IMR-90 (cell line): ENCODE results near the gene AUTS2. TPM values are rescaled to one million over a fixed set of nuclear protein-coding genes. Genes with fewer than 3 reads are reported as not detected.

Experiments used
- ATAC-seq: fragments of 200-7000 bp; cut with Tn5 transposase; 2 replicates; pipeline ENCODE4 v1.9.1; 2020; ENCODE audit warnings: low read depth, mild to moderate bottlenecking, moderate library complexity
- BruUV-seq: library from RNA; stranded (reverse); fragments of 400-500 nt; replicated peaks from 2 replicates; lab custom pipeline; 2021; lab: Mats Ljungman, UMichigan
- CTCF ChIA-PET: fragments of 300-600 bp; formaldehyde crosslinking; extraction: SDS; loops from one replicate; lab custom pipeline; 2021; ENCODE audit warnings: antibody characterized with exemption; lab: Yijun Ruan, JAX
- POLR2A ChIA-PET: fragments of 300-600 bp; sonication (Branson Sonifier 250); formaldehyde crosslinking; loops from one replicate; lab custom pipeline; 2022; ENCODE audit warnings: antibody characterized with exemption; ENCODE audit not compliant: unreplicated experiment; lab: Charles Lee
- DNase-seq: peaks from one replicate; pipeline ENCODE4 v3.0.0; 2013
- H2AFZ ChIP-seq: replicated peaks from 2 replicates; pipeline ENCODE3; 2013; ENCODE audit warnings: low read length, mild to moderate bottlenecking; ENCODE audit not compliant: poor library complexity
- H2AK5ac ChIP-seq: 2 replicates; pipeline ENCODE4 v1.6.1; 2013; ENCODE audit warnings: low read depth, low read length, inconsistent platforms
- H2AK9ac ChIP-seq: replicated peaks from 2 replicates; pipeline ENCODE3; 2013; ENCODE audit warnings: mild to moderate bottlenecking, low read depth, low read length, moderate library complexity; ENCODE audit not compliant: poor library complexity
- H2BK120ac ChIP-seq: 2 replicates; pipeline ENCODE4 v1.6.1; 2013; ENCODE audit warnings: low read depth, low read length, inconsistent platforms
- H2BK15ac ChIP-seq: 3 replicates; pipeline ENCODE4 v1.6.1; 2013; ENCODE audit warnings: low read depth, low read length, inconsistent platforms
- H2BK20ac ChIP-seq: 2 replicates; pipeline ENCODE4 v1.6.1; 2013; ENCODE audit warnings: low read depth, mild to moderate bottlenecking, inconsistent platforms, low read length, moderate library complexity
- H2BK5ac ChIP-seq: 2 replicates; pipeline ENCODE4 v1.6.1; 2013; ENCODE audit warnings: mild to moderate bottlenecking, low read depth, low read length, inconsistent platforms; ENCODE audit not compliant: poor library complexity, severe bottlenecking
- H3K14ac ChIP-seq: replicated peaks from 2 replicates; pipeline ENCODE4 v1.6.1; 2013; ENCODE audit warnings: low read depth, low read length, inconsistent platforms
- H3K18ac ChIP-seq: 2 replicates; pipeline ENCODE4 v1.6.1; 2013; ENCODE audit warnings: low read depth, low read length, control low read depth
- H3K23ac ChIP-seq: 2 replicates; pipeline ENCODE4 v1.6.1; 2013; ENCODE audit warnings: low read depth, low read length, inconsistent platforms
- H3K27ac ChIP-seq: 2 replicates; pipeline ENCODE4 v1.5.1; 2013; ENCODE audit warnings: mild to moderate bottlenecking, control low read depth, low read length; ENCODE audit not compliant: insufficient read depth
- H3K27me3 ChIP-seq: 2 replicates; pipeline ENCODE4 v1.6.1; 2013; ENCODE audit warnings: low read length; ENCODE audit not compliant: control insufficient read depth, insufficient read depth
- H3K36me3 ChIP-seq: 2 replicates; pipeline ENCODE4 v1.6.1; 2013; ENCODE audit warnings: low read length, mixed read lengths; ENCODE audit not compliant: control insufficient read depth, insufficient read depth
- H3K4ac ChIP-seq: 2 replicates; pipeline ENCODE4 v1.6.1; 2013; ENCODE audit warnings: low read depth, low read length, inconsistent platforms
- H3K4me1 ChIP-seq: 2 replicates; pipeline ENCODE4 v1.6.1; 2013; ENCODE audit warnings: low read length, mixed read lengths; ENCODE audit not compliant: control insufficient read depth, insufficient read depth
- H3K4me2 ChIP-seq: 2 replicates; pipeline ENCODE4 v1.6.1; 2013; ENCODE audit warnings: low read depth, mild to moderate bottlenecking, control low read depth, low read length, moderate library complexity
- H3K4me3 ChIP-seq: 2 replicates; pipeline ENCODE4 v1.5.1; 2013; ENCODE audit warnings: low read depth, mild to moderate bottlenecking, control low read depth, low read length, moderate library complexity; ENCODE audit not compliant: insufficient read depth
- H3K56ac ChIP-seq: 2 replicates; pipeline ENCODE4 v1.6.1; 2013; ENCODE audit warnings: low read length, inconsistent platforms; ENCODE audit not compliant: insufficient read depth; ENCODE audit errors: extremely low read depth
- H3K79me1 ChIP-seq, 2 experiments: 2 replicates each; pipeline ENCODE4 v1.6.1; 2013; ENCODE audit warnings: low read length in 2 of 2, inconsistent platforms in 1 of 2, low read depth in 1 of 2
- H3K9ac ChIP-seq: 2 replicates; pipeline ENCODE4 v1.6.1; 2013; ENCODE audit warnings: low read depth, low read length, control low read depth
- H3K9me1 ChIP-seq: 2 replicates; pipeline ENCODE4 v1.6.1; 2013; ENCODE audit warnings: low read length, inconsistent platforms; ENCODE audit not compliant: insufficient read depth
- H3K9me3 ChIP-seq: 2 replicates; pipeline ENCODE4 v1.6.1; 2013; ENCODE audit warnings: low read length; ENCODE audit not compliant: control insufficient read depth, insufficient read depth
- H4K20me1 ChIP-seq: 2 replicates; pipeline ENCODE4 v1.6.1; 2013; ENCODE audit warnings: low read length, inconsistent platforms; ENCODE audit not compliant: insufficient read depth
- H4K5ac ChIP-seq: 2 replicates; pipeline ENCODE4 v1.6.1; 2013; ENCODE audit warnings: mild to moderate bottlenecking, low read depth, low read length, control low read depth
- H4K8ac ChIP-seq, 2 experiments: 2 replicates each; pipeline ENCODE4 v1.6.1; 2013; ENCODE audit warnings: low read depth in 2 of 2, low read length in 2 of 2, control low read depth in 1 of 2, inconsistent platforms in 1 of 2
- H4K91ac ChIP-seq: 2 replicates; pipeline ENCODE4 v1.6.1; 2013; ENCODE audit warnings: low read depth, low read length, inconsistent platforms; ENCODE audit not compliant: insufficient read depth
- CEBPB ChIP-seq: IDR thresholded peaks from 2 replicates; pipeline ENCODE4 v1.6.1; 2012; ENCODE audit warnings: low read depth, low read length, improper control_type of control experiment
- CHD1 ChIP-seq: IDR thresholded peaks from 2 replicates; pipeline ENCODE4 v1.6.1; 2012; ENCODE audit warnings: low read depth, low read length, improper control_type of control experiment
- POLR2A ChIP-seq: IDR thresholded peaks from 2 replicates; pipeline ENCODE4 v1.6.1; 2012; ENCODE audit warnings: mild to moderate bottlenecking, low read depth, low read length
- RFX5 ChIP-seq: IDR thresholded peaks from 2 replicates; pipeline ENCODE4 v1.8.0; 2012; ENCODE audit warnings: low read depth, mild to moderate bottlenecking, low read length, moderate library complexity
- WGBS, 2 experiments: methylation state at CpG; one replicate each; pipeline versions ENCODE4 v1.1.5 to v1.1.7; 2013; ENCODE audit warnings: missing lambda C conversion rate in 2 of 2; ENCODE audit not compliant: insufficient read length in 1 of 2; ENCODE audit errors: extremely low coverage in 2 of 2; 5-methylcytosine and 5-hydroxymethylcytosine counted together
- dilution Hi-C: fragments of 300-500 bp; cut with HindIII; formaldehyde crosslinking; loops from one replicate; pipeline ENCODE4 v1.14.3; 2018; ENCODE audit warnings: low sequenced_read_pairs; ENCODE audit not compliant: unreplicated experiment
- in situ Hi-C: fragments of 300-500 bp; cut with MboI; formaldehyde crosslinking; loops from 3 replicates; pipeline ENCODE4 v1.14.3; 2019; ENCODE audit warnings: low sequenced_read_pairs, inconsistent platforms, mixed read lengths
- intact Hi-C: fragments of 100-400 bp; cut with micrococcal nuclease; formaldehyde crosslinking; loops from 2 replicates; pipeline ENCODE4 v1.10.0; 2022
- polyA plus RNA-seq, 3 experiments: library from polyadenylated mRNA; depleted of rRNA; stranded (reverse); fragments of >200 nt; gene quantifications; 2 replicates each; pipeline ENCODE4 v1.2.3, GENCODE V29; 2012; ENCODE audit warnings: low replicate concordance in 1 of 3
- total RNA-seq: library from RNA; depleted of rRNA; stranded (reverse); fragments of >200 nt; gene quantifications from 2 replicates; pipeline ENCODE4 v1.2.3, GENCODE V29; 2012
- TF ChIP-seq, protein P1 (sequence below): fragments of 150-350 bp; IDR thresholded peaks from 2 replicates; pipeline ENCODE4 v1.6.1; 2017; ENCODE audit warnings: mild to moderate bottlenecking, antibody characterized with exemption, low read length, low read depth

The AUTS2 gene
- total and polyA plus RNA-seq, 2 of the 4 experiments (the other 2 are of a cell fraction), result 0.90 to 3.0 TPM

DNA sequence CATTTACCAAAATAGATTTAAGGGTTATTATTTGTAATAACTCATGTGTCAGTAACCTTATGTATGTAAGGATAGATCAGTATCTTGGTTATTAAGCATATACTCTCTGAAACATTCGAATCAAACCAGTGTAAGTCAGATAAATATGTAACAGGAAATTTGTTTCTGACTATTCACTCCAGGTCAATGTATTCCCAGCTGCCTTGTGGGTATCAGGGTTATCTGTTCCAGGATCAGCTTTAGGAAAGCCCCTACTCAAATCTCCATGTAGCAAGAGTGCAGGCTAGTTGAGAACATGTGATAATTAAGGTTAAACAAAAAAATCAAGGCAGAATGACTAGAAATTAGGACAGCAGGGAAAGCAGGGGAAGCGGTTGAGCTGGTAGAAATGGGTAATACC is 201.7 kb downstream of the AUTS2 start:
- TF ChIP-seq CHD1, result no peak
- TF ChIP-seq, protein P1, sequence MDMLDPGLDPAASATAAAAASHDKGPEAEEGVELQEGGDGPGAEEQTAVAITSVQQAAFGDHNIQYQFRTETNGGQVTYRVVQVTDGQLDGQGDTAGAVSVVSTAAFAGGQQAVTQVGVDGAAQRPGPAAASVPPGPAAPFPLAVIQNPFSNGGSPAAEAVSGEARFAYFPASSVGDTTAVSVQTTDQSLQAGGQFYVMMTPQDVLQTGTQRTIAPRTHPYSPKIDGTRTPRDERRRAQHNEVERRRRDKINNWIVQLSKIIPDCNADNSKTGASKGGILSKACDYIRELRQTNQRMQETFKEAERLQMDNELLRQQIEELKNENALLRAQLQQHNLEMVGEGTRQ, result no peak
- no peak for TF ChIP-seq RFX5
- no peak for TF ChIP-seq POLR2A
- TF ChIP-seq CEBPB, result no peak
- Histone ChIP-seq H3K9ac (no peak overlapping the region), H3K79me1 (no peaks in the 10 kb centered on the region), H3K4ac (no peak overlapping the region), H3K4me2 (no peak overlapping the region), H2AK9ac (no peak overlapping the region), H4K5ac (no peak overlapping the region), H4K91ac (no peak overlapping the region), H3K56ac (no peak overlapping the region), H2BK5ac (no peak overlapping the region), H3K4me1 (no peaks in the 10 kb centered on the region), H4K20me1 (no peaks in the 10 kb centered on the region), H3K14ac (no peak overlapping the region), H3K4me3 (no peak overlapping the region), H2BK15ac (no peak overlapping the region), H2AK5ac (no peak overlapping the region), H3K18ac (no peak overlapping the region), H3K9me3 (no peaks in the 10 kb centered on the region), H2BK20ac (no peak overlapping the region), H3K27me3 (no peaks in the 10 kb centered on the region), H3K23ac (no peak overlapping the region), H3K9me1 (no peaks in the 10 kb centered on the region), H2AFZ (no peak overlapping the region), H3K27ac (no peak overlapping the region), H4K8ac (no peak overlapping the region), H2BK120ac (no peak overlapping the region), H3K36me3 (no peaks in the 10 kb centered on the region)
- ATAC-seq, result no peak
- WGBS, 2 experiments, result no CpG with 5 or more reads among the region's 2 CpGs
- BruUV-seq, result no TSS peak
- dilution Hi-C loops (no loop called here), intact Hi-C loops (no loop called here), in situ Hi-C loops (no loop called here)
- ChIA-PET POLR2A (no interaction called here), CTCF (no interaction called here)
- DNase-seq, result no peak
